GM12801 (cell line): ENCODE data around the gene AOPEP.

Experiments
- CTCF ChIP-seq: IDR thresholded peaks from one replicate; pipeline ENCODE4 v1.5.1; 2011; ENCODE audit warnings: control low read depth; ENCODE audit not compliant: insufficient read length; ENCODE audit errors: extremely low read depth

AOPEP gene

GRCh38 chr9:95090023-95090791 lies 363.7 kb downstream of the AOPEP start:
- TF ChIP-seq CTCF, result no peak

GRCh38 chr9:95090871-95091577 lies 364.5 kb downstream of the AOPEP start:
- no peak for TF ChIP-seq CTCF

GRCh38 chr9:95091601-95092261 lies 365.2 kb downstream of the AOPEP start:
- TF ChIP-seq CTCF, result no peak

- no peak for TF ChIP-seq CTCF
These were observed 366.0 kb downstream of the AOPEP start for GRCh38 chr9:95092262-95093072.

GRCh38 chr9:95093586-95093985 lies 367.1 kb downstream of the AOPEP start:
- TF ChIP-seq CTCF, result no peak

- no peak for TF ChIP-seq CTCF
These were observed 367.5 kb downstream of the AOPEP start for GRCh38 chr9:95094002-95094401.
